ENCODE measurements around the gene VTN. TPM values are rescaled to one million over a fixed set of nuclear protein-coding genes. Genes with fewer than 3 reads are reported as not detected.

Gene VTN, protein sequence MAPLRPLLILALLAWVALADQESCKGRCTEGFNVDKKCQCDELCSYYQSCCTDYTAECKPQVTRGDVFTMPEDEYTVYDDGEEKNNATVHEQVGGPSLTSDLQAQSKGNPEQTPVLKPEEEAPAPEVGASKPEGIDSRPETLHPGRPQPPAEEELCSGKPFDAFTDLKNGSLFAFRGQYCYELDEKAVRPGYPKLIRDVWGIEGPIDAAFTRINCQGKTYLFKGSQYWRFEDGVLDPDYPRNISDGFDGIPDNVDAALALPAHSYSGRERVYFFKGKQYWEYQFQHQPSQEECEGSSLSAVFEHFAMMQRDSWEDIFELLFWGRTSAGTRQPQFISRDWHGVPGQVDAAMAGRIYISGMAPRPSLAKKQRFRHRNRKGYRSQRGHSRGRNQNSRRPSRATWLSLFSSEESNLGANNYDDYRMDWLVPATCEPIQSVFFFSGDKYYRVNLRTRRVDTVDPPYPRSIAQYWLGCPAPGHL
- total RNA-seq, result 0.18 TPM in 1 of 2 replicates, not detected in the other

DNA sequence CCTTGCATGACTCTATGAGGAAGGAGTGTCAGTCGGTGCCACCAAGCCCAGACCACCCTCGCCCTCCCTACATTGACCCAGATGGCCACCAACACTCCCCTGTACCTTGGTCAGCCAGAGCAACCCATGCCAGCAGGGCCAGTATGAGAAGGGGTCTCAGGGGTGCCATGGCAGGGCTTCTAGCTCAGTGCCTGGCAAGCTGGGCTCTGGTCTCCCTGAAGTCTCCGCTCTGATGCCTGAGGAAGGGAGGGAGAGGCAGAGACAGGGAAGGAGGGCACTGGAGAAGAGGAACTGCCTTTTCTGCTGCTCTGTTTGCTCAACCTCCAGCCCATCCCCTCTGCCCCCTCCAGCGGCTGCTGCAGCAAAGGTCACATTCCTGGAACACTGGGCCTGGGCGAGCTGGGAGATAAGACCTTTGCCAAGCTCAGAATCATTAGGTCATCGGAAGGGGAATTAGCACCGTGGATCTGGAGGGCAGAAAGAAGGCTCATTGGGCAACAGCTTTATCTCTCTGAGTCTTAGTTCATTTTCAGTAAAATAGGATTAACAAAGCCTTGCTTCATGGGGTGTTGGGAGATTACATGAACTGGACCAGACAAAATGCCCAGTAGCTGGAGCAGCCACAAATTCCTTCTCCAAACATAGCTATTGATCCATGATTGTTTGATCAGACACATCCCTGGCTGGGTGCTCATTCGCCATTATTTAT is at the start of gene VTN:
Gene VTN, minus strand, starts transcription at position 273 of the 709 bp plus-strand sequence. Its CDS starts 104 bp downstream, at position 169.
- peaks cover 23% of the 10 kb centered on the region for H3K4me1 Mint-ChIP-seq
- peaks cover 3% of the 10 kb centered on the region for H3K36me3 Mint-ChIP-seq (ENCODE audit: low read depth)
- POLR2A ChIA-PET, result interaction anchor here (0.8 to 2.5 kb wide), 3 partner anchors 8 to 35 kb away, joined by 3 to 20 read pairs (median 13); partner anchors contain the start of genes IFT20, POLDIP2 and TNFAIP1

DNA sequence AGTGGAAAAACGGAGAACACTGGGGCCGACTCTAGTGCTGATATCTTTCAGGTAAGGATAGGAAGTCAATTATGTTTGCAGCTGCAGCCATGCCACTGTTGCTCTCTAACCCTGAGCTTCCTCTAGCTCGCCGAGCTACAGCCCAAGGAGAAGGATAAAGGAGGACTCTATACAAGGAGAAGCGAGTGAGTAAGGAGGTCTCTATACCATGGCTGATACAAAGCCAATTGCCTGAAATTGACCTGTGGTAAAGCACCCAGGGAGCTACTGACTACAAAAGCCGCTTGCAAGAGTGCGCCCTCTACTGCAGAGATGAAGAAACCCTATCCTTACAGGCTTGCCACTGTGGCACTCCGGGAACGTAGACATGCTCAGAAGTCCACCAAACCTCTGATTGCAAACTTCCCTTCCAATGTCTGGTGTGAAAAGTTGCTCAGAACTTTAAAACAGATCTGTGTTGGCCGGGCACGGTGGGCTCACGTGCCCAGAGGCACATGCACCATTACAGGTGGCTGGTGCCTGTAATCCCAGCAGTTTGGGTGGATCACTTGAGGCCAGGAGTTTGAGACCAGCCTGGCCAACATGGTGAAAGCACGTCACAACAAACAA is 46.7 kb upstream of the VTN start:
- intact Hi-C loops (cut with micrococcal nuclease), result loop anchor here (1.0 to 5.0 kb wide), 7 partner anchors 11 to 655 kb away; partner anchors contain the start of genes LYRM9, POLDIP2 and SLC46A1
- CTCF ChIA-PET, result interaction anchor here (0.5 to 3.3 kb wide), 26 partner anchors 8 to 657 kb away, joined by 3 to 26 read pairs (median 4); partner anchors contain the start of genes IFT20, POLDIP2, SLC46A1 and TNFAIP1

More for the DNA sequence above, at the start of gene VTN:
- Mint-ChIP-seq H3K4me3 (peak within 1 kb of the TSS; percentile 94), H3K27ac (peak within 1 kb of the TSS; percentile 85), H3K9me3 (no peaks in the 10 kb centered on the region), H3K27me3 (no peaks in the 10 kb centered on the region)
- CTCF ChIA-PET, result interaction anchor here (0.8 to 1.3 kb wide), 2 partner anchors 37 to 47 kb away, joined by 3 to 7 read pairs; no protein-coding TSS in a partner anchor
- intact Hi-C loops (cut with micrococcal nuclease), result loop anchor here (5.0 kb wide), 1 partner anchor 53 kb away; the partner anchor contains the start of gene TMEM97
- DNase-seq (no peak), ATAC-seq (ENCODE audit: low read depth) (no peak)
- TF ChIP-seq, protein P1, sequence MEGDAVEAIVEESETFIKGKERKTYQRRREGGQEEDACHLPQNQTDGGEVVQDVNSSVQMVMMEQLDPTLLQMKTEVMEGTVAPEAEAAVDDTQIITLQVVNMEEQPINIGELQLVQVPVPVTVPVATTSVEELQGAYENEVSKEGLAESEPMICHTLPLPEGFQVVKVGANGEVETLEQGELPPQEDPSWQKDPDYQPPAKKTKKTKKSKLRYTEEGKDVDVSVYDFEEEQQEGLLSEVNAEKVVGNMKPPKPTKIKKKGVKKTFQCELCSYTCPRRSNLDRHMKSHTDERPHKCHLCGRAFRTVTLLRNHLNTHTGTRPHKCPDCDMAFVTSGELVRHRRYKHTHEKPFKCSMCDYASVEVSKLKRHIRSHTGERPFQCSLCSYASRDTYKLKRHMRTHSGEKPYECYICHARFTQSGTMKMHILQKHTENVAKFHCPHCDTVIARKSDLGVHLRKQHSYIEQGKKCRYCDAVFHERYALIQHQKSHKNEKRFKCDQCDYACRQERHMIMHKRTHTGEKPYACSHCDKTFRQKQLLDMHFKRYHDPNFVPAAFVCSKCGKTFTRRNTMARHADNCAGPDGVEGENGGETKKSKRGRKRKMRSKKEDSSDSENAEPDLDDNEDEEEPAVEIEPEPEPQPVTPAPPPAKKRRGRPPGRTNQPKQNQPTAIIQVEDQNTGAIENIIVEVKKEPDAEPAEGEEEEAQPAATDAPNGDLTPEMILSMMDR (IDR thresholded peaks at IDR 0.05), result no peak

DNA sequence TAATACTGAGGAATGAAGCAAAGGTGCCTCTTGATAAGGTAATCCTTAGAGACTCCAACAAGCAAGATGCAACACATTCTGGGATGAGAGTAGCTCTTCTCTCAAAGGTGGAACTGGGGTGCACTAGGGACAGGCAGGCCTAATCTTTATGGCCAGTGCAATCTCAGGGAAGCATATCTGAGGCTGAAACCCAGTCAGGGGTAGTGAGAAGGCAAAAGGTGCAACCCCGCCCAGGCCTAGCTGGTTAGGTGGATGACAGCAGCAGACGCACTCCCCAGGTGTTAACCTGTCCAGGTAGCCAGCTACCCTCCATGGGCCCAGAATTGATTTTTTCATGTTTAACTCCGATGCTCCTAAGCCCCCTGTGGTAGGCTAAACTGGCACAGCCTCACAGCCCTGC is 45.8 kb upstream of the VTN start:
- H3K27me3 Mint-ChIP-seq, result peaks cover 18% of the 10 kb centered on the region
- H3K4me3 Mint-ChIP-seq, result no peak overlapping the region
- H3K36me3 Mint-ChIP-seq (ENCODE audit: low read depth), result no peaks in the 10 kb centered on the region
- DNase-seq (no peak), ATAC-seq (ENCODE audit: low read depth) (no peak)
- intact Hi-C loops (cut with micrococcal nuclease), result loop anchor here (2.0 to 5.0 kb wide), 4 partner anchors 164 to 654 kb away; partner anchors contain the start of gene LYRM9
- H3K9me3 Mint-ChIP-seq, result no peaks in the 10 kb centered on the region
- peaks cover 4% of the 10 kb centered on the region for H3K4me1 Mint-ChIP-seq
- TF ChIP-seq, protein P1 (IDR thresholded peaks at IDR 0.05), result no peak
- H3K27ac Mint-ChIP-seq, result no peak overlapping the region
- CTCF ChIA-PET, result interaction anchor here (0.8 to 3.3 kb wide), 12 partner anchors 9 to 656 kb away, joined by 3 to 26 read pairs (median 4); partner anchors contain the start of genes IFT20, SLC46A1, TNFAIP1 and VTN
- POLR2A ChIA-PET, result interaction anchor here (1.4 kb wide), 1 partner anchor 58 kb away, joined by 4 read pairs; the partner anchor contains the start of gene POLDIP2

More for the DNA sequence above, 46.7 kb upstream of the VTN start:
- DNase-seq (peak; percentile 33), ATAC-seq (ENCODE audit: low read depth) (peak; percentile 94)
- POLR2A ChIA-PET, result interaction anchor here (0.6 to 1.4 kb wide), 3 partner anchors 11 to 650 kb away, joined by 3 to 6 read pairs (median 4); partner anchors contain the start of genes POLDIP2 and SLC46A1
- TF ChIP-seq, protein P1 (IDR thresholded peaks at IDR 0.05), result peak; percentile 72
- Mint-ChIP-seq H3K27ac (no peak overlapping the region), H3K9me3 (no peaks in the 10 kb centered on the region), H3K4me3 (no peak overlapping the region), H3K27me3 (peaks cover 18% of the 10 kb centered on the region), H3K36me3 (ENCODE audit: low read depth) (no peaks in the 10 kb centered on the region), H3K4me1 (peaks cover 4% of the 10 kb centered on the region)

DNA sequence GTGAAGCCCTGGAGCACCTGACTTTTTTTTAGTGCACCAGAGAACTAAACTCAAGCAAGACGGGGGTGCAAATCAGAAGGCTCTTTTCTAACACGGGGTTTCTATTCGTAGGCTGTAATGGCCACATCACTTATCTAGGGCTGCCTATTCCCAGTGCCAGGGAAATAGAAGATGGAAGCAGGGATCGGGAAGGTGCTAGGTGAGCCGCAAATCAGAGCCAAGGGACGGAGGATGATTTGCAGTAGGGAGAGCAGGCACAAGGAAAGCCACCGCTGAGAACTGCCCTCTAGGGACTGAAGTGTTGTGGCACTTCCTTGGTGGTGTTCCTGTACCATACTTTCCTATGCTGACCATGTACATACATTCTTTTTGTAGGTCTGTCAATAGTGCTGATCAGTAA is 43.7 kb upstream of the VTN start:
- peaks cover 15% of the 10 kb centered on the region for H3K27me3 Mint-ChIP-seq
- H3K4me3 Mint-ChIP-seq, result no peak overlapping the region
- peaks cover 4% of the 10 kb centered on the region for H3K4me1 Mint-ChIP-seq
- intact Hi-C loops (cut with micrococcal nuclease), result no loop called here
- H3K9me3 Mint-ChIP-seq, result no peaks in the 10 kb centered on the region
- H3K36me3 Mint-ChIP-seq (ENCODE audit: low read depth), result no peaks in the 10 kb centered on the region
- ChIA-PET POLR2A (no interaction called here), CTCF (no interaction called here)
- H3K27ac Mint-ChIP-seq, result no peak overlapping the region
- DNase-seq (no peak), ATAC-seq (ENCODE audit: low read depth) (no peak)
- TF ChIP-seq, protein P1 (IDR thresholded peaks at IDR 0.05), result no peak

Data from activated B cell treated with CpG ODN at 0.5 μM for 24 hours (primary cell).